MM.1S (cell line): ENCODE measurements around the gene RCC2.

ENCODE experiments used
- CTCF ChIP-seq: fragments of 300-600 bp; sonication (generic); IDR thresholded peaks from 2 replicates; pipeline ENCODE4 v1.5.1; 2016; ENCODE audit warnings: antibody characterized with exemption, low read length, mixed read lengths
- EZH2 ChIP-seq: fragments of 300-600 bp; sonication (generic); optimal IDR thresholded peaks from 2 replicates; pipeline ENCODE3; 2017; ENCODE audit warnings: low read depth, mild to moderate bottlenecking, antibody characterized with exemption, low read length, mixed read lengths
- EZH2phosphoT487 ChIP-seq: fragments of 300-600 bp; sonication (generic); IDR thresholded peaks from 2 replicates; pipeline ENCODE4 v1.6.1; 2018; ENCODE audit warnings: antibody characterized with exemption, low read length

- TF ChIP-seq CTCF (no peak), EZH2 (no peak), EZH2phosphoT487 (no peak)
Observed at GRCh38 chr1:17434601-17435000, 4.9 kb downstream of the RCC2 start.
